GM19467 (cell line): ENCODE results near the gene KCNQ5.
A peak's percentile ranks its signal among the peaks of the same experiment; 100 is the strongest.

Experiments used
- ATAC-seq: cut with Tn5 transposase; IDR thresholded peaks from one replicate; pipeline ENCODE4 v1.9.1; 2021; ENCODE audit warnings: mild to moderate bottlenecking, moderate library complexity; ENCODE audit not compliant: unreplicated experiment

Gene KCNQ5

DNA sequence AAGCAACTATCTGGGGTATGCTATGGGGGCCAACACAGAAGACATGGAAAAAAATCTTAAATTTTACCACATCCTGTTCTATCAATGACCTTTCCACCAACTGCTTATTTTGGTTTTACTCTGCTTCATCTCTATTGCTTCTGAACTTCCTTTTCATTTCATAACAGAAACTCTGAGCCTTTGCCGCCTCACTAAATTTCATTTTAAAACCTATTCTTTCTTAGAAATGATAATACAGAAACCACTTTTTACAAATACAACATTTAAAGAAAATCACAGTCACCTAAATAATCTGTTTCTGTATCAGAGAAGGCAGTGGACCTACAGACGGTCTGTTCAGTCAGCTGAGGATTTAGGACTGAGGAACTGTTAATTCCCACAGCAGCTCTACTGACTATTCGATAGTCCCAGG is 117.5 kb downstream of the KCNQ5 start:
- peak; percentile 53 for ATAC-seq

- peak; percentile 79 for ATAC-seq
Observed at GRCh38 chr6:72740135-72740534, 118.3 kb downstream of the KCNQ5 start.

DNA sequence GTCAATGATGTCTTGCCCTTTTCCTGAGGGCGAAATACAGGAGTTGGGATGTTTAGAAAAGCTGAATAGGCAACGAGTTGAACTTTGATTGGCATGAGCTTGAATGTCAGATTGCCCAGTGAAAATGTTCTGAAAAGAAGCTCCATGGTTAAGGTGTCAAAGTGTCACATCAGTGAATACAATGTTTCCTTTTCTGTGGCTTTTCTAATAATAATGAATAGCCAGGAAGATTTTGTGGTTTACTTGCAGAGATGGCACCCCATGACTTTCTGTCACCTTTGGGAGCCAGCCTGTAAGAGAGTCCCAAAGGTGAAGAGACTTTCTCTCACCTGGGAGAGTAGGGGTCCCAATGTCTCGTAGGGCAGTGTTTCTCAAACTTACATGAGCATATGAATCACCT is 119.2 kb downstream of the KCNQ5 start:
- no peak for ATAC-seq

- ATAC-seq, result no peak
Observed at GRCh38 chr6:72742001-72742673, 120.3 kb downstream of the KCNQ5 start.

- ATAC-seq, result no peak
Observed at GRCh38 chr6:72746276-72746675, 124.4 kb downstream of the KCNQ5 start.

GRCh38 chr6:72748759-72749158 is 126.9 kb downstream of the KCNQ5 start:
- ATAC-seq, result peak; percentile 60

GRCh38 chr6:72755752-72756151 is 133.9 kb downstream of the KCNQ5 start:
- ATAC-seq, result no peak

DNA sequence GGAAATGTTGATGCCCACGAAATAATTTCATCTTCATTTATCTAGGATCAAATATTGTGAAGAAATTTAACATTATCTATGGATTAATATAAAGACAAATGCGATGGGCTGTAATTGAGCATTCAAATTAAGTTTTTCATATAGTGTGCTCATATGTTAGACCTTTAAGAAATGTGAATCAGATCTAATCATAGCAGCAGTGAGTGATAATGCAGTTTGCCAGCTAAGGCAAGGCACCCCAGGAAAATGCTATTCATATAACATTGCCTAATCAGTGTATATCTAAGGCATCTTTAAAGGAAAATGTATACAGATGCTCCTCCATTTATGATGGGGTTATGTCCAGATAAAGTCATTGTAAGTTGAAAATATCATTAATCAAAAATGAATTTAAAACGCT is 135.2 kb downstream of the KCNQ5 start:
- no peak for ATAC-seq

GRCh38 chr6:72757926-72758325 is 136.1 kb downstream of the KCNQ5 start:
- no peak for ATAC-seq

- ATAC-seq, result no peak
Observed at GRCh38 chr6:72758901-72759300, 137.0 kb downstream of the KCNQ5 start.

DNA sequence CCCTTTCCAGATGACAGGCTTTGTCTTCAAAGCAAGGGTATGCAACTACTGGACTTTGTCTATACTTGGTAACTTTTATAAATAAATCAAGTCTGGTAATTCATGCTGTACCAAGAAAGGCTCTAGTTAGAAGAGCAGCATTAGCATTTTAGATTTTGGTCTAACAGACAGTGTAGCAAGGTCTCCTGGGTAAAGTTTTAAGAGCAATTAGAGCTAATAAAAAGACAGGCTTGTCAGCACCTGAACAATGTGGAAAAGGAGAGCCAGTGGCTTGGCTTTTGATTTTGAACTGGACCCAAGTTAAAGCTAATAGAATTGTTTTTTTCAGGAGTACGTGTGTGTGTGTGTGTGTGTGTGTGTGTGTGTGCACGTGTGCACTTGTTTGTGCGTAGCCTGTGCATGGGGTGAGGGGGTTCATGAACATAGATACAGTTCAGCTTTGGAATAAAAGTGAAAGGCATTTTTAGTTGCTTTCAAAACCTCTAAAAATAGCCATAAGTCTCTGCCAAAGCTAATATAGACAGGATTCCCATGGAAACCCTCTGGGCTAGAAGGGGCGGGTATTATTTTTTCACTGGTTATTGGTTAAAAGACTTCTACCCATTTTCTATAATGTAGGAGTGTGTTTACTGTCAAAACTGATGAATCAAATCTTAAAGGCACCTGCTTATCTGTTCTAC is 138.4 kb downstream of the KCNQ5 start:
- no peak for ATAC-seq

DNA sequence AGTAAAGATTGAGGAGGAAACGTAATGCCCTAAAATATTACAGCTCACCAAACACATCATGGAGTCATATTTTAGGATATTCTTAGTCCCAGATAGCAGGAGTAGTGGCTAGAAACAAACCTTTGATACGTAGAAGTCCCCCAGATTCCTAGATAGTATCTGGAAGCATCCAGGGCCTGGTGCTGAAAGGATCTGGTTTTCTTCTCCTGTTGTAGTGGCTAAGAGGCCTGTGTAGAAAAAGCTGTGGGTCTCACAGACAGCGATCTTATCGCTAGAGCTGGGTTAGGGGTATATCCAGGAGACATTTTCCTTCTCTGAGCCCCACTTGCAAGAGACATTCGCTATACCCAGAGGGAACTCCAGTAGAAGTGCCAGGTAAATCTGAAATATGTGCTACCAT is 139.9 kb downstream of the KCNQ5 start:
- no peak for ATAC-seq

DNA sequence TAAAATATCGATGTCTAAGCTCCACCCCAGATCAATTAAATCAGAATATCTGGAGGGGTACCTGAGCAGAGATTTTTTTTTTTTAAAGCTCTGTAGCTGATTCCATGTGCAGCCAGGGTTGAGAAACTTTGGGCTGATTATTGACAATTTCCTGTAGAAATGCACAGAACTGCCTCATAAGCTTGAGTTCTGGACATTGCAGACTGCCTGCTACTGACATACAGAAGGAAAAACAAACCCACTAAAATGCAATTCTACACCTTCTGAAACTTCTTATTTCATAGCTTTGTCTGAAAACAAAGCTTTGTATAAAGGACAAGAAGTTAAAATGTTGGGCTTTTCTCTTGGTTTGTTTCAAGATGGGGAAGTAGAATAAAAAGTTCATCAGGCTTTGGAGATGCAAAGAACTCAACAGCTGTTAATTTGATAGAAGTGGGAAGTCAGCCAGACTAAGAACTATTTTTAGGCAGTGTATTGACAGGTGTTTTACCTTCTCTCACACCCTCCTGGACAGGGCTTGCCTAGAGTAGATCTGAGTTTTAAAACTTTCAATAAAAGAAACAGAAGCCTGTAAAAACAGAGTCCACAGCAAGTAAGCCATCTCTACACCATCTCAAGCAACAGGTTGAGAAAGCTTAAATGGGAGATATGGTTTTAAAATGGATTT is 147.7 kb downstream of the KCNQ5 start:
- no peak for ATAC-seq

DNA sequence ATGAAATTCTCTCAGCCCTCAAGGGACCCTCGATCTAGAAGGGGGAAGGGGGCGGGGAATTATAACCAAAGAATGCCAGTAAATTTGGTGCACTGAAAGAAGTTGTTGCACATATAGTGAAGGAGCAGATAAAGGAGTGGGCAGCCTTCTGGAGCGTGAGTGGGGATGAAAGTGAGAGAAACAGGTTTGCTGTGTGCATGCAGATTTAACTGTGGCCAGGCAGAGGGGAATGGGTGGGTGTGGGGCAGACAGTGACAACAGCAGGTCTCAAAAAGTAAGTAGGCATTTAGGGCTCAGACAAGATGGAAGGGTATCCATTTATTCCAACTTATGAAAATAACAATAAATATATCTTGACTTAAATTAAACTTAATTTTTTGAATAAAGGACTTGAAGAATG is 149.1 kb downstream of the KCNQ5 start:
- no peak for ATAC-seq

GRCh38 chr6:72776456-72776855 is 154.6 kb downstream of the KCNQ5 start:
- ATAC-seq, result no peak

DNA sequence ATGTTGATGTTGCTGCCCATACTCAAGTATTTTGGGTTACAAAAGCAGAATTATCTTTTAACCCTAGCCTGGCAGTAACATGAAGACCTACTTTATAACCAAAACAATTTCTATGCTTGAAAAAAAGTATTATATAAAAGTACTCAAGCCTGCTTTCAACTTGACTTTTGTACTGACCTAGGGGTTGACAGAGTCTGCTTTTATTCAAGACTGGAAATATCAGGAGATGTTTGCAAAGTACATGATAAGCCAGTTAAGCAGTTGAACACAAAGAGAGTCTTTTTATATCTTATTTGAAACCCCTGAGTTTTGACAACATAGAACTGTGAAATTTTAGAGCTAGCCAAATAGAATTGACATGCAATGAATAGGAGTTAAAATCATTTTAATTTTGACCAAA is 159.8 kb downstream of the KCNQ5 start:
- ATAC-seq, result no peak

DNA sequence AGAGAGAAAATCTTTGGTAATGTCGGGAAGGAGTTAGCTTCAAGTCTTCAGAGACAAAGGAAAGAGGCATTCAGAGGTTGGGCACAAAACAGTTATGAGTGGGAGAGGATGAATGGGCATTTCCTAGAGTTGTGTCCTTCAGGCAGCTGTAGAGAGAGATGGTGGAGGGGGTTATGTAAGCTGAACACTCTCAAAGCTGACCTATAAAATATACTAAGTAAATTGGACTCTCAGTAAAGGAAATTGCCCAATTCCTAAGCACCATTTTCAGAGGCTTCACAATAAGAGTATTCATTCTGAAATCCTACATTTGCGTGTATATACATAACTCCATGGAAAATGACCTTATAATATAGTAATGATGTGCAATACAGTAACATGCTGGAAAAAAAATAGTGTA is 161.2 kb downstream of the KCNQ5 start:
- no peak for ATAC-seq

- no peak for ATAC-seq
Observed at GRCh38 chr6:72783666-72784065, 161.8 kb downstream of the KCNQ5 start.

GRCh38 chr6:72784071-72784470 is 162.2 kb downstream of the KCNQ5 start:
- no peak for ATAC-seq

GRCh38 chr6:72784581-72784980 is 162.7 kb downstream of the KCNQ5 start:
- no peak for ATAC-seq

DNA sequence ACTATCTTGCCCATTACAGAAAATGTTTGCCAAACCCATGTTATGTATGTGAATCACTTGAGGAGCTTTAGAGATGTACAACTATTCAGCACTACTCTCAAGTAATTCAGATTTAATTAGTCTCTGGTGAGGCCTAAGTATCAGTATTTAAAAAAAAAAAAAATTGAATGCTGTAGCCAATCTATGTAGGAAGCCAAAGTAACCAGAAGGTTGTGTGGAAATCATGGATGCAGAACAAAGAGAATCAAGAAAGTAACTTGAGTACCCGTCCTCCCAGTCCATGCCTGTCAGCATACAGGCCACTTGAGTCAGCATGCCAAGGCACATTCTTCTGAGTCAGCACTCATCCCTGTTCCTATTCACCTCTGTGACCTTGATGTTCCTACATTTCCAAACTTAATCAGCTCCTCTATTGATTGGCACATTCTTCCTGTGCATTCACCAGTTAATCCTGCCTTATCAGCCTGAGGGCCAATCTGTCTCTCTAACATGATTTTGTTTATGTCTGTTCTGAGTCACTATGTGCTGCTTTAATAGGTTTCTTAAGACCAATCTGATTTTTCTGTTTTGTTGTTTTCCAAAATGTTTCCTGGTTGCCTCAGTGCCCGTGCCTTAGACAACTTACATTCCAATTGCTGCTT is 165.6 kb downstream of the KCNQ5 start:
- ATAC-seq, result no peak

- ATAC-seq, result no peak
Observed at GRCh38 chr6:72788188-72788587, 166.3 kb downstream of the KCNQ5 start.
